RWPE2 (cell line): ENCODE results near the gene TRPM2.

Experiments used
- ATAC-seq: fragments of 200-7000 bp; cut with Tn5 transposase; 3 replicates; pipeline ENCODE4 v1.9.1; 2021; ENCODE audit warnings: low read depth
- DNase-seq: peaks from one replicate; pipeline ENCODE4 v3.0.0-alpha.2; 2020; ENCODE audit warnings: low spot score
- H3K27ac ChIP-seq: fragments of 450-650 bp; 2 replicates; pipeline ENCODE4 v1.5.1; 2017; ENCODE audit warnings: mild to moderate bottlenecking; ENCODE audit not compliant: poor library complexity, severe bottlenecking
- H3K27me3 ChIP-seq: fragments of 250-450 bp; sonication (Bioruptor Pico); 2 replicates; pipeline ENCODE4 v1.5.1; 2021; ENCODE audit warnings: mild to moderate bottlenecking, moderate library complexity; ENCODE audit not compliant: insufficient read depth, poor library complexity, severe bottlenecking
- H3K36me3 ChIP-seq: fragments of 250-450 bp; sonication (Bioruptor Pico); 2 replicates; pipeline ENCODE4 v1.5.1; 2020; ENCODE audit warnings: low read depth, mild to moderate bottlenecking, moderate library complexity
- H3K4me1 ChIP-seq: fragments of 250-450 bp; sonication (Bioruptor Pico); 2 replicates; pipeline ENCODE4 v1.5.1; 2021; ENCODE audit warnings: mild to moderate bottlenecking, moderate library complexity; ENCODE audit not compliant: insufficient read depth, poor library complexity, severe bottlenecking
- H3K4me3 ChIP-seq: fragments of 250-450 bp; sonication (Bioruptor Pico); 2 replicates; pipeline ENCODE4 v1.5.1; 2021; ENCODE audit warnings: mild to moderate bottlenecking, moderate library complexity; ENCODE audit not compliant: severe bottlenecking
- H3K9me3 ChIP-seq: fragments of 250-450 bp; sonication (Bioruptor Pico); 2 replicates; pipeline ENCODE4 v1.5.1; 2021; ENCODE audit warnings: mild to moderate bottlenecking, moderate library complexity; ENCODE audit not compliant: severe bottlenecking
- CTCF ChIP-seq: fragments of 450-650 bp; IDR thresholded peaks from one replicate; pipeline ENCODE4 v1.5.1; 2017; ENCODE audit warnings: mild to moderate bottlenecking, moderate library complexity; ENCODE audit not compliant: poor library complexity, severe bottlenecking

Gene TRPM2

GRCh38 chr21:44420416-44421205, 67.2 kb downstream of the TRPM2 start:
- DNase-seq (peak; percentile 27), ATAC-seq (no peak)
- H3K4me1 ChIP-seq, result no peaks in the 10 kb centered on the region
- H3K9me3 ChIP-seq, result no peaks in the 10 kb centered on the region
- TF ChIP-seq CTCF, result no peak
- no peaks in the 10 kb centered on the region for H3K36me3 ChIP-seq
- peaks cover 8% of the 10 kb centered on the region for H3K27me3 ChIP-seq
- no peak overlapping the region for H3K4me3 ChIP-seq
- H3K27ac ChIP-seq, result no peak overlapping the region

DNA sequence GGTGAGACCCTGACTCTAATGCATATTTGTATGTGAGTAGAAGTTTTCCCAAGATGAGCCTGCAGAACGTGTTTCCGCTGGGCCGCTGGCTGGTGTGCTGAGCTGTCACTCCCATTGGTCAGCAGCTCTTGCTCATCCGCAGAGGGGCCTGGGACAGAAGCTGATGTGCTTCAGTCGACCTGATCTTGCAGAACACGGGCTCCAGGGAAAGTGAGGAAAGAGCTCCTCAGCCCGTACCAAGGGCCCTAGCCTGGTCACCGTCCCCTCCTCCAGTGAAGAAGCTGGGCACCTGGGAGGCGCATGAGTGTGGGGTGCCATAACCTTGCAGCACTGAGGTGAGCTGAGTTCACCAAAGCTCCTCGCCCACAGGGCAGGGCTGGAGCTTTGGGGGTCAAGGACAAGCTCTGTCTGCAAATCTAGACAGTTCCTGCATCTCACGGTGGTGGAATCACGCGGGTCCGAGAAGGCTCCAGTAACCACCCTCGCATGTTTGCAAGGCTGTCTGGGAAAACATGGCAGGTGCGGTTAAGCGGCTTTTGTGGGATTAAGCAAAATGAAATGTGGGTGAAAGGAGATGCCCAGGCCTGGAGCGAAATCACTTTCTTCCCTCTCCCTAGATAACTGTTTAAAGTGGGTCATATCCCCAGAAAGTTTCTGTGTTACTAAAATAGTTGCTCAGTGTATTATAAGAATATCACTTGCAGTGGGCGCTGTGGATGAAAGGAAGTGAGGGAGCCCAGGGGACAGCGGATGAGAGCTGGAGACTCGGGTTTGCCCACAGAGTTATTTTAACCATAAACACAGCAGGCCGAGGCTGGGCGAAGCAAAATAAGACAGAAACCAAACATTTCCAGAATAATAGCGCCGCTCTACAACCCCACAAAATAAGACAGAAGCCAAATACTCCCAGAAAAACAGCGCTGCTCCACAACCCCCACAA, 68.8 kb downstream of the TRPM2 start:
- H3K4me1 ChIP-seq, result no peaks in the 10 kb centered on the region
- ATAC-seq, result no peak
- no peaks in the 10 kb centered on the region for H3K27me3 ChIP-seq
- no peak for TF ChIP-seq CTCF
- H3K27ac ChIP-seq, result no peak overlapping the region
- no peaks in the 10 kb centered on the region for H3K36me3 ChIP-seq
- DNase-seq, result peak; percentile 28
- H3K9me3 ChIP-seq, result no peaks in the 10 kb centered on the region
- H3K4me3 ChIP-seq, result no peak overlapping the region

DNA sequence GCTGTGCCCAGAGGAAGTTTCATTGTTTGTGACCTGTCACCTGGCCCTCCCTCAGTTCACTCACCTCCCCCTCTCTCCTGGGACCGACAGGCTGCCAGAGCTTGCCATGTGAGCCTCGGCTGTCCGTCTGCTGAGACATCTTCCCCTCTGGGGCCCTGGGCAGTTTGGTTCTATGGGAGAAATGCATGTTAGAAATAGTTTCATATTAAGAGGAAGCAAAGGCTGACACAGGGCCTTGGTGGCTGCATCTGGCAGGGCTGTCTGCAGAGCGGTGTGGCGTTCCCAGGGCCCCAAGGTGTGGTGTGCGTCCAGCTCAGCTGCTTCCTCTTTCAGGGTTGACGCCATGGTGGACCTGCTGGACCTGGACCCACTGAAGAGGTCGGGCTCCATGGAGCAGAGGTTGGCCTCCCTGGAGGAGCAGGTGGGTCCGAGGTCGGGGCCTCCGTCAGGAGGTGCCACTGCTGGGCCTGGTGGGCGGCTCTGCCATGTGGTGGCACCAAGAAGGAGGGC, 69.9 kb downstream of the TRPM2 start:
- no peaks in the 10 kb centered on the region for H3K36me3 ChIP-seq
- no peak overlapping the region for H3K4me3 ChIP-seq
- no peaks in the 10 kb centered on the region for H3K9me3 ChIP-seq
- no peaks in the 10 kb centered on the region for H3K4me1 ChIP-seq
- TF ChIP-seq CTCF, result no peak
- DNase-seq (peak; percentile 38), ATAC-seq (no peak)
- H3K27me3 ChIP-seq, result no peaks in the 10 kb centered on the region
- H3K27ac ChIP-seq, result no peak overlapping the region

DNA sequence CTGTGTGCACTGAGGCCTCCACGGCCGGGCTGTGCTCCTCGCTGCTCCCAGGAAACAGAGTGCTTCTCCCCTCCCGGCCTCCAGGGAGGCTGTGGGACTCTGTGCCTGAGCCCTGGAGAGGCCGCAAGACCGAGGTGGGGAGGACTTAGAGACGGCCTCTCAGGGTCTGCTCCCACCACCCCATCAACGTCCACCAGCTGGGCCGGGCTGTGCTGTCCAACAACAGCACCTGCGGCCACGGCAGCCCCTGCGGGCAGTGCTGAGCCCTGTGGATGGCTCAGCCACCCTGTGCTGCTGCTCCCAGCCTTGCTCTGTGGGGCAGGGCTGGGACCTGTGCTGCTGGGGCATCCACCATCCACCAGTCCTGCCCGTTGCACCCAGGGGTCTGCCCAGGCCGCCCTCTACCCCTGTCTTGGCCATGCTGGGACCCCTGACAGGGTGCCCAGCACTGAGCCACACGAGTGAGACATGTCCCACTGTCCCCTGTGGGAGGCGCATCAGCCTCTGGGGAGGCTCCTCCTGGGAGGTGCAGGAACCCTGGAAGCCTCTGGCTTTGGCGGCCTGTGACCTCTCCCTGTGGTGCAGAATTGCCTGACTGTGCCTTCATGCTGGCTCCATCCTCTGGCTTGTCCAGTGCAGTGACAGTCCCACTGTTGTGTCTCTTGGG, 70.7 kb downstream of the TRPM2 start:
- Histone ChIP-seq H3K27me3 (no peaks in the 10 kb centered on the region), H3K36me3 (no peaks in the 10 kb centered on the region), H3K9me3 (no peaks in the 10 kb centered on the region), H3K4me3 (no peak overlapping the region), H3K4me1 (no peaks in the 10 kb centered on the region), H3K27ac (no peak overlapping the region)
- ATAC-seq (no peak; the same call in 2 of the 3 replicates), DNase-seq (peak; percentile 60)
- no peak for TF ChIP-seq CTCF
